HCT116 (cell line): ENCODE measurements around the gene MAP2K5. TPM values are rescaled to one million over a fixed set of nuclear protein-coding genes. Genes with fewer than 3 reads are reported as not detected.

ENCODE experiments used
- ATAC-seq: fragments of 200-7000 bp; cut with Tn5 transposase; 2 replicates; pipeline ENCODE4 v1.9.1; 2020; ENCODE audit warnings: mild to moderate bottlenecking, moderate library complexity
- BruUV-seq: library from RNA; stranded (reverse); fragments of 400-500 nt; replicated peaks from 2 replicates; lab custom pipeline; 2021; lab: Mats Ljungman, UMichigan
- CTCF ChIA-PET: fragments of 300-600 bp; sonication (Branson Sonifier 250); formaldehyde crosslinking; loops from one replicate; lab custom pipeline; 2021; ENCODE audit warnings: antibody characterized with exemption; lab: Charles Lee
- POLR2A ChIA-PET: fragments of 300-600, 350-600 bp; sonication (Branson Sonifier 250); formaldehyde crosslinking; loops from one replicate; lab custom pipeline; 2021; ENCODE audit warnings: antibody characterized with exemption; lab: Charles Lee
- RAD21 ChIA-PET, 2 experiments: fragments of 300-600 bp; sonication (Branson Sonifier 250); formaldehyde crosslinking; loops; one replicate each; lab custom pipeline; 2023; ENCODE audit warnings: low total read pairs in 2 of 2; ENCODE audit not compliant: uncharacterized antibody in 2 of 2, unreplicated experiment in 2 of 2, low non-redundant PET in 1 of 2; lab: Charles Lee
- DNase-seq: peaks from one replicate; pipeline ENCODE4 v3.0.0-alpha.2; 2010; ENCODE audit warnings: low read depth, low spot score
- H2AFZ ChIP-seq: fragments of 200-600 bp; shearing (Covaris generic), sonication (generic); 2 replicates; pipeline ENCODE4 v1.6.1; 2017; ENCODE audit warnings: low read depth, mixed run types, mixed read lengths, antibody characterized with exemption, low read length; ENCODE audit not compliant: poor library complexity, severe bottlenecking
- H3K27ac ChIP-seq: 2 replicates; pipeline ENCODE4 v1.5.1; 2012; ENCODE audit warnings: low read depth, low read length
- H3K27me3 ChIP-seq: fragments of 200-600 bp; sonication (generic); 2 replicates; pipeline ENCODE4 v1.6.1; 2016; ENCODE audit warnings: mixed run types, low read length, mixed read lengths; ENCODE audit not compliant: insufficient read depth
- H3K36me3 ChIP-seq, 2 experiments: fragments of 200-500 bp in 1 of 2; fragments of 200-600 bp in 1 of 2; sonication (Bioruptor generic) in 1 of 2; sonication (generic) in 1 of 2; 2 replicates each; pipeline versions ENCODE4 v1.5.1 to v1.6.1; 2014 to 2016; ENCODE audit warnings: low read length in 2 of 2, inconsistent platforms in 1 of 2, mixed read lengths in 1 of 2, mixed run types in 1 of 2; ENCODE audit not compliant: insufficient read depth in 2 of 2, control insufficient read depth in 1 of 2
- H3K4me1 ChIP-seq, 2 experiments: fragments of 200-600 bp in 1 of 2; sonication (generic) in 1 of 2; 2 replicates each; pipeline versions ENCODE4 v1.5.1 to v1.6.1; 2012 to 2017; ENCODE audit warnings: low read length in 2 of 2, inconsistent platforms in 1 of 2, mild to moderate bottlenecking in 1 of 2, mixed read lengths in 1 of 2, mixed run types in 1 of 2, moderate library complexity in 1 of 2; ENCODE audit not compliant: insufficient read depth in 2 of 2, control insufficient read depth in 1 of 2
- H3K4me2 ChIP-seq: fragments of 200-600 bp; sonication (generic); 2 replicates; pipeline ENCODE4 v1.6.1; 2017; ENCODE audit warnings: mixed run types, low read length, mixed read lengths
- H3K4me3 ChIP-seq, 2 experiments: fragments of 200-600 bp in 1 of 2; sonication (generic) in 1 of 2; replicated peaks in 1 of 2; 2 replicates each; pipeline ENCODE4 v1.5.1; 2011 to 2016; ENCODE audit warnings: low read length in 2 of 2, control low read depth in 1 of 2, low read depth in 1 of 2, mild to moderate bottlenecking in 1 of 2, mixed read lengths in 1 of 2, mixed run types in 1 of 2
- H3K79me2 ChIP-seq: fragments of 200-600 bp; sonication (generic); 2 replicates; pipeline ENCODE4 v1.6.1; 2017; ENCODE audit warnings: mild to moderate bottlenecking, mixed run types, low read length, moderate library complexity, mixed read lengths; ENCODE audit not compliant: insufficient read depth
- H3K9ac ChIP-seq: fragments of 200-600 bp; sonication (generic); 2 replicates; pipeline ENCODE4 v1.6.1; 2016; ENCODE audit warnings: low read length, mixed read lengths
- H3K9me2 ChIP-seq: fragments of 200-600 bp; sonication (generic), shearing (Covaris generic); 2 replicates; pipeline ENCODE4 v1.6.1; 2017; ENCODE audit warnings: mixed run types, mild to moderate bottlenecking, moderate library complexity; ENCODE audit not compliant: insufficient read depth
- H3K9me3 ChIP-seq, 2 experiments: fragments of 200-500 bp in 1 of 2; fragments of 200-600 bp in 1 of 2; sonication (Bioruptor generic) in 1 of 2; sonication (generic) in 1 of 2; 2 replicates each; pipeline ENCODE4 v1.6.1; 2014 to 2017; ENCODE audit warnings: low read length in 2 of 2, mixed read lengths in 2 of 2, inconsistent platforms in 1 of 2, low read depth in 1 of 2, mild to moderate bottlenecking in 1 of 2, mixed run types in 1 of 2, moderate library complexity in 1 of 2; ENCODE audit not compliant: control insufficient read depth in 1 of 2, insufficient read depth in 1 of 2
- H4K20me1 ChIP-seq: fragments of 200-600 bp; sonication (generic), shearing (Covaris generic); 2 replicates; pipeline ENCODE4 v1.6.1; 2017; ENCODE audit warnings: mixed run types, mild to moderate bottlenecking, moderate library complexity; ENCODE audit not compliant: insufficient read depth
- CTCF ChIP-seq, 3 experiments: fragments of 200-600 bp in 1 of 3; sonication (generic) in 1 of 3; IDR thresholded peaks in 2 of 3; conservative IDR thresholded peaks in 1 of 3; 2 replicates each; pipeline ENCODE4 v1.5.1; 2012 to 2017; ENCODE audit warnings: low read depth in 2 of 3, low read length in 2 of 3, antibody characterized with exemption in 1 of 3, borderline replicate concordance in 1 of 3, control low read depth in 1 of 3, mild to moderate bottlenecking in 1 of 3, mixed read lengths in 1 of 3, mixed run types in 1 of 3, moderate library complexity in 1 of 3; ENCODE audit not compliant: insufficient read depth in 1 of 3
- FOSL1 ChIP-seq: IDR thresholded peaks from 2 replicates; pipeline ENCODE4 v1.6.1; 2012; ENCODE audit warnings: low read depth
- MAX ChIP-seq: IDR thresholded peaks from 2 replicates; pipeline ENCODE4 v1.6.1; 2012
- RAD21 ChIP-seq: IDR thresholded peaks from 2 replicates; pipeline ENCODE4 v1.6.1; 2012; ENCODE audit warnings: low read depth, mild to moderate bottlenecking
- REST ChIP-seq: IDR thresholded peaks from 2 replicates; pipeline ENCODE4 v1.6.1; 2012; ENCODE audit warnings: low read depth
- YY1 ChIP-seq: IDR thresholded peaks from 2 replicates; pipeline ENCODE4 v1.6.1; 2011; ENCODE audit warnings: low read length, low read depth, moderate library complexity, mild to moderate bottlenecking; ENCODE audit not compliant: insufficient replicate concordance; ENCODE audit errors: extremely low read depth
- intact Hi-C: fragments of 100-400 bp; cut with micrococcal nuclease; formaldehyde crosslinking; loops from 2 replicates; pipeline ENCODE4 v1.10.0; 2022
- total RNA-seq: library from RNA; stranded (reverse); gene quantifications from one replicate; pipeline ENCODE4 v1.2.1, GENCODE V29; 2021; ENCODE audit not compliant: unreplicated experiment

Gene MAP2K5
- total RNA-seq, 1 experiment from 2014 or later = 15.6 TPM

- TF ChIP-seq REST (no peak), CTCF (IDR thresholded peaks at IDR 0.05 in 2 of 3, conservative IDR thresholded peaks at IDR 0.05 in 1 of 3; ENCODE audit: borderline replicate concordance in 1 of 3, insufficient read depth in 1 of 3, low read depth in 2 of 3, low read length in 2 of 3) (no peak), FOSL1 (no peak), MAX (no peak), YY1 (no peak)
Measured at GRCh38 chr15:67758619-67759300, 216.3 kb downstream of the MAP2K5 start (continued).

GRCh38 chr15:67760901-67761300, 218.4 kb downstream of the MAP2K5 start:
- H3K4me3 ChIP-seq = no peak overlapping the region
- POLR2A ChIA-PET = no interaction called here
- RAD21 ChIA-PET = no interaction called here
- no peak overlapping the region for H3K27ac ChIP-seq
- TF ChIP-seq RAD21 = no peak
- DNase-seq = no peak
- no peaks in the 10 kb centered on the region for H3K9me2 ChIP-seq
- H2AFZ ChIP-seq = no peak overlapping the region
- H3K9me3 ChIP-seq = no peaks in the 10 kb centered on the region
- intact Hi-C loops = no loop called here
- no TSS peak for BruUV-seq
- no peaks in the 10 kb centered on the region for H3K79me2 ChIP-seq
- H3K36me3 ChIP-seq = no peaks in the 10 kb centered on the region
- H3K27me3 ChIP-seq = no peaks in the 10 kb centered on the region
- H3K4me2 ChIP-seq = no peak overlapping the region
- H4K20me1 ChIP-seq = no peaks in the 10 kb centered on the region
- H3K4me1 ChIP-seq = no peaks in the 10 kb centered on the region
- CTCF ChIA-PET = no interaction called here
- H3K9ac ChIP-seq = no peak overlapping the region
- no peak for ATAC-seq
